ENCODE results near the gene PRR20A.
"Not testable (repeated sequence)": the region's sequence is repeated elsewhere in the genome, so short reads cannot be mapped to it uniquely, and the experiment has no call there.

Gene PRR20A
- 0 reads per million in 2 experiments for total RNA-seq

DNA sequence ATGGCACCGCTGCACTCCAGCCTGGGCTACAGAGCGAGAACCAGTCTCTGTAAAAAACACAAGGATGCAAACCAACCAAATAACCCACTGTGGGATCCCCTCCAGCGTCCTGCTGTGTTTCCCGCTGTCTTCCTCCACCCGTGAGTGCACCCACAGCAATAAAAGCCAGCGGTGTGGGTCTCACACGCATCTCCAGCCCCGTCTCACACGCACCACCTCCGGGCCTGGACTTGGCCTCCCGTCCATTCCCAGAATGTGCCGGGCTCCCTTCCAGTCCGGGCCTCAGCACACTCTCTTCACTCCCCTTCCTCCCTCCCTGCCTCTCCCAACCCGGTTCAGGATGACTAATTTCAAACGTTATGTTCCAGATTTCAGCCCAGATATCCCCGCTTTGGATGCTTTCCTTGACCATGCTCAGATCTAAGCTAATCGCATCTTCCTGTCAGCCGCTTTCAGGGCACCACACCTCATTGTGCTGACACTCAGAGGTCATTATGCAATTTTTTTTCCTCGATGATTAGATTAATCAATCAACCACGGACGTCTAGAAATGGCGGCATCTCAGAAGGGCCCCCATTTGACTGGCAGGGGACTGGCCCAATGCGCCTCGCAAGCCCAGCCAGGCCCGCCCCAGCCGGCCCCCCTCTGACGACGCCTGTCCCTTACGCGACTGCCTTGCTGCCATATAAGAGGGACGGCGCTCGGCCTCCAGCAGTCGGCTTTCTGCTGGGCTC is at the start of gene PRR20A:
PRR20A (plus strand) TSS at position 684 of the 734 bp plus-strand sequence. CDS start 387 bp downstream, outside the sequence.
- not testable (repeated sequence) for DNase-seq (ENCODE audit: low read depth)

DNA sequence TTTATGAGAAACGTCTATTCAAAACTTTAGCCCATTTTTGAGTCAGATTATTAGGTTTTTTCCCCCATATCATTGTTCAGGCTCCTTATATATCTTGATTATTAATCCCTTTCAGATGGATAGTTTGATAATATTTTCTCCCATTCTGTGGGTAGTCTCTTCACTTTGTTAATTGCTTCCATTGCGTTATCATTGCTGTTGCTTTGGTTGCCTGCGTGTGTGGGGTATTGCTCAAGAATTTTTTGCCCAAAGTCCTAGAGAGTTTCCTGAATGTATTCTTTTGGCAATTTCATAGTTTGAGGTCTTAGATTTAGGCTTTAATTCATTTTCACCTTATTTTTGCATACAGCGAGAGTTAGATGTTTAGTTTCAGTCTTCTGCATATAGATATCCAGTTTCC is 25.8 kb upstream of the PRR20A start:
- DNase-seq (ENCODE audit: low read depth), result no peak

DNA sequence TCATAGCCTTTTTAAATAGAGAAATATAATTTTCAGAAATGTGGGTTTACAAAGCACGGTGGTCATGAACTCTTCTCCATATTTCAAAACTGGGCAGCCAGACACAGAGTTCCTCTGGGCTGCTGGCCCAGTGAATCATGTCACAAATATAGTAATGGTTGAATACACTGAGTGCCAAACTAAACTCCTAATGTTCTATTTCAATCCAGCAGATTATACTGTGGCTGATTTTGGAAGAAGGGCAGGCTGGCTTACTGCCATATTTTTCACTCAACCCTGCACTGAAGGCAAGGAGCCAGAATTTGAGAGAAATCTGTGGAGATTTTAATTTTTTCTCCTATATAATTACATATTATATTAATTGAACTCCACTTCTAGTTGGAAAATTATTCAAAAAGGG is 17.0 kb upstream of the PRR20A start:
- no peak for DNase-seq (ENCODE audit: low read depth)

DNA sequence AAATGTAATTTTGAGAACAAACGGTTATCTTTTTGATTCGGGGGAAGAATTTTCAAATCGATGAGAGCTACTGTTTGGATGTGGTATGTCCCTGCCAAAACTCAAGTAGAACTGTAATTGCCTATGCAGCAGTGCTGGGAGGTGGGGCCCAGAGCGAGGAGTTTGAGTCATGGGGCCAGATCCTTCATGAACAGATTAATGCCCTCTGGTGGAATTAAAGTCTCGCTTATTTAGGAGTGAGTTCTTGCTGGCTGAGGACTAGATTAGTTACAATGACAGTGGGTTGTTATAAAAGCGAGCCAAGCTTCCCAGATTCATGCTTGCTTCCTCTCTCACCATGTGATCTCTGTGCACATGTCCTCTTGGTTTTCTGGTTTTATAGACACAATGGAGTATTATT is 11.8 kb upstream of the PRR20A start:
- no peak for DNase-seq (ENCODE audit: low read depth)

DNA sequence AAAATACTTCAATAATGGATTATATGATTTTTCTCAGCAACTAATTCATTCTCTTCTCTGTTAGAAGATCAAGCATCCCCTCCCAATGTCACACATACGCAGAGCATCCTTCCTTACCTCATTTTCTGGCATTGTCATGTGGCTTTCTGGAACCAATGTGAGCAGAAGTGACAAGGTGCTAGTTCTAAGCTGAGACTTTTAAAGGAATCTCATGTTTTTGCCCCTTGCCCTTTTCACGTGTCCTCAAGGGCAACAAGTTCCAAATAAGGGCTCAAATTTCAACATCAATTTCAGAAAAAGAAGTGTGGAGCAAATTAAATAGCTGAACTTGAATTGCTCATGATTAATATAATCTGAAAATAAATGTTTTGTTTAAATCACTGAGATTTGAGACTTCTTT is 4.6 kb upstream of the PRR20A start:
- DNase-seq (ENCODE audit: low read depth), result no peak

DNA sequence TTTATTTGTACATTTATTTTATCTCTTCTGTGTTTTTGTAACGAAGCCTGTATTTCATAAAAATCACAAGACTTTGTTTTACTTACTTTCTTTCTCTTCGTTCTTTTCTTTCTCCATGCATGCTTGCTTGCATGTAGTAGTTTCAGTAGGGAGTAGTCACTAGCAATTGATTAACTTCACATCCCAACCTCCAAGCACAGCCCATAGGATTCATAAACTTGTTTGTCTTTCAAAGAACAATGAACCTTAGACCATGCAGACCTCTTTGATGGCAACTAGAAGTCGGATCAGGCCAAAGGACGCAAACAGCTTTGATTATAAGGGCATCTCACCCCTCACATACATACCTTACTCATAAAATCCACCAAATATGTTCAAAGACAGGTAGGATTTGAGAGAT is 3.1 kb upstream of the PRR20A start:
- no peak for DNase-seq (ENCODE audit: low read depth)

DNA sequence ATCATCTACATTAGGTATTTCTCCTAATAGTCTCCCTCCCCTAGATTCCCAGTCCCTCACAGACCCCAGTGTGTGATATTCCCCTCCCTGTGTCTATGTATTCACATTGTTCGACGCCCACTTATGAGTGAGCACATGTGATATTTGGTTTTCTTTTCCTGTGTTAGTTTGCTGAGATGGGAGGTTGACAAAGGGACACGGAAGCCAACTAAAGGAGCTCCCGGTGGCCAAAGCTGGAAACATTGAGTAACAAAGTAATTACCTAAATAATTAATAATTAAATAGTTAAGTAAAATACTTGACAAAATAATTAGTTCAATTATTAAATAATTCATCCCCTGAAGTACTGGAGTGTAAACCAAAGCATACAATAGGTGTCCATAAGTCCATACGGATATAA is 1.7 kb upstream of the PRR20A start:
- no peak for DNase-seq (ENCODE audit: low read depth)

DNA sequence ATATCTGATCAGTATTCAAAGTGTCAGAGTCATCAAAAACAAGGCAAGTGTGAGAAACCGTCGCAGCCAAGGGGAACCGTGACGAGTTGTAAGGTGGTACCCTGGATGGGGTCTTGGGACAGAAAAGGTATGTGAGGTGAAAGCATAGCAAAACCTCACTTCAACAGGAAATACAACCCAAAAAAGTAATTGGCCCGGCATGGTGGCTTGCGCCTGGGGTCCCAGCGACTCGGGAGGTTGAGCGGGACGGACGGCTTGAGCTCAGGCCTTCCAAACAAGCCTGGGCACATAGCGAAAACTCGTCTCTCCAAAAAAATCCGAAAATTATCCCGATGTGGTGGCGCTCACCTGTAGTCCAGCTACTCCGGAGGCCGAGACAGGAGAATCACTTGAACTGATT is 937 bp upstream of the PRR20A start:
- DNase-seq (ENCODE audit: low read depth), result not testable (repeated sequence)

DNA sequence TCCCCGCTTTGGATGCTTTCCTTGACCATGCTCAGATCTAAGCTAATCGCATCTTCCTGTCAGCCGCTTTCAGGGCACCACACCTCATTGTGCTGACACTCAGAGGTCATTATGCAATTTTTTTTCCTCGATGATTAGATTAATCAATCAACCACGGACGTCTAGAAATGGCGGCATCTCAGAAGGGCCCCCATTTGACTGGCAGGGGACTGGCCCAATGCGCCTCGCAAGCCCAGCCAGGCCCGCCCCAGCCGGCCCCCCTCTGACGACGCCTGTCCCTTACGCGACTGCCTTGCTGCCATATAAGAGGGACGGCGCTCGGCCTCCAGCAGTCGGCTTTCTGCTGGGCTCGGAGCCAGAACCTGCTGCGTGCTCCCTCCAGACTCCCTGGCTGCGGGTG is 6.5 kb downstream of the PRR20A start, which contains the start of gene PRR20B:
PRR20B (plus strand) TSS at position 301 of the 400 bp plus-strand sequence. CDS start 387 bp downstream, outside the sequence.
- DNase-seq (ENCODE audit: low read depth), result not testable (repeated sequence)

DNA sequence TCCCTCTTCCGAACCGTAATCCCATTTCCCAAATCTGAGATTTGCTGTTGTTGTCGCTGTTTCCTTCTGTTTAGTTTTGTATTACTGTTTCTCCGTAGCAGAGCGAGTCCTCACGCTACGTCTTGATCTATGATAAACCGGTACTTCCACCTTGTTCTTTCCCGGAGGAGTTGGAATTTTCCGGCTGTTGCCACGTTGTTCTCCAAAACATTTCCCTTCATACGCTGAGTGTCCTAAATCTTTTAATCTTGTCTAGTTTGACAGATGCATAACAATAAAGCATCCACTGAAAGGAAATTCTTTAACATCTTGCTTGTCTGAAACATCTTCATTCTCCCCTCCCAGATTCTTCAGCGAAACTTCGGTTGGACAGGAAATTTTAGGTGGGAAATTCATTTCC is 7.4 kb downstream of the PRR20A start:
- not testable (repeated sequence) for DNase-seq (ENCODE audit: low read depth)

DNA sequence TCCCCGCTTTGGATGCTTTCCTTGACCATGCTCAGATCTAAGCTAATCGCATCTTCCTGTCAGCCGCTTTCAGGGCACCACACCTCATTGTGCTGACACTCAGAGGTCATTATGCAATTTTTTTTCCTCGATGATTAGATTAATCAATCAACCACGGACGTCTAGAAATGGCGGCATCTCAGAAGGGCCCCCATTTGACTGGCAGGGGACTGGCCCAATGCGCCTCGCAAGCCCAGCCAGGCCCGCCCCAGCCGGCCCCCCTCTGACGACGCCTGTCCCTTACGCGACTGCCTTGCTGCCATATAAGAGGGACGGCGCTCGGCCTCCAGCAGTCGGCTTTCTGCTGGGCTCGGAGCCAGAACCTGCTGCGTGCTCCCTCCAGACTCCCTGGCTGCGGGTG is 13.0 kb downstream of the PRR20A start, which contains the start of gene PRR20C:
PRR20C (plus strand) TSS at position 301 of the 400 bp plus-strand sequence. CDS start 387 bp downstream, outside the sequence.
- DNase-seq (ENCODE audit: low read depth), result not testable (repeated sequence)

DNA sequence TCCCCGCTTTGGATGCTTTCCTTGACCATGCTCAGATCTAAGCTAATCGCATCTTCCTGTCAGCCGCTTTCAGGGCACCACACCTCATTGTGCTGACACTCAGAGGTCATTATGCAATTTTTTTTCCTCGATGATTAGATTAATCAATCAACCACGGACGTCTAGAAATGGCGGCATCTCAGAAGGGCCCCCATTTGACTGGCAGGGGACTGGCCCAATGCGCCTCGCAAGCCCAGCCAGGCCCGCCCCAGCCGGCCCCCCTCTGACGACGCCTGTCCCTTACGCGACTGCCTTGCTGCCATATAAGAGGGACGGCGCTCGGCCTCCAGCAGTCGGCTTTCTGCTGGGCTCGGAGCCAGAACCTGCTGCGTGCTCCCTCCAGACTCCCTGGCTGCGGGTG is 19.6 kb downstream of the PRR20A start, which contains the start of gene PRR20D:
PRR20D (plus strand) TSS at position 301 of the 400 bp plus-strand sequence. CDS start 387 bp downstream, outside the sequence.
- not testable (repeated sequence) for DNase-seq (ENCODE audit: low read depth)

DNA sequence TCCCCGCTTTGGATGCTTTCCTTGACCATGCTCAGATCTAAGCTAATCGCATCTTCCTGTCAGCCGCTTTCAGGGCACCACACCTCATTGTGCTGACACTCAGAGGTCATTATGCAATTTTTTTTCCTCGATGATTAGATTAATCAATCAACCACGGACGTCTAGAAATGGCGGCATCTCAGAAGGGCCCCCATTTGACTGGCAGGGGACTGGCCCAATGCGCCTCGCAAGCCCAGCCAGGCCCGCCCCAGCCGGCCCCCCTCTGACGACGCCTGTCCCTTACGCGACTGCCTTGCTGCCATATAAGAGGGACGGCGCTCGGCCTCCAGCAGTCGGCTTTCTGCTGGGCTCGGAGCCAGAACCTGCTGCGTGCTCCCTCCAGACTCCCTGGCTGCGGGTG is 26.2 kb downstream of the PRR20A start, which contains the start of gene PRR20E:
PRR20E (plus strand) TSS at position 301 of the 400 bp plus-strand sequence. CDS start 387 bp downstream, outside the sequence.
- DNase-seq (ENCODE audit: low read depth), result not testable (repeated sequence)

DNA sequence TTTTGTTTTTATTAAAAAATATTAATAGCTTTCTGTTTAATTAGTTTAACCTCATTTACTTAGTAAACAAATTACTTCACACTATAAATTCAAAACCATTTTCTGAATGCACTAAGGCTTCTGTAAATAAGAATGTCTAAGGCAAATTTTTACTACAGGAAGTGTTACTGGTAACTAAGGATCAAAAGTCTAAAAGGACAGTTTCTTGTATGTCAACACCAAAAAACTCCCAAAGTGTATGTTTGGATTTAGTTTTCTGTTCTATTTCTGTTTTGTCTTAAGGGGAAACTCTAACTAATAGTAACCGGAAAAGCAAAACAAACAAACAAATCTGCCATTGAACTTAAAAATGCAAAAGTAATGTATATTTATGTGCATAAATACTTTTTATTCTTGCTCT is 50.9 kb downstream of the PRR20A start:
- no peak for DNase-seq (ENCODE audit: low read depth)
